ENCODE data around the gene AKAP7.
A peak's percentile ranks its signal among the peaks of the same experiment; 100 is the strongest.
"Not testable (repeated sequence)": the region's sequence is repeated elsewhere in the genome, so short reads cannot be mapped to it uniquely, and the experiment has no call there.

Gene AKAP7

GRCh38 chr6:131258010-131258652 lies 122.9 kb downstream of the AKAP7 start:
- peak; percentile 79 for DNase-seq

GRCh38 chr6:131258816-131259476 lies 123.7 kb downstream of the AKAP7 start:
- peak; percentile 97 for DNase-seq

GRCh38 chr6:131260960-131261359 lies 125.7 kb downstream of the AKAP7 start:
- not testable (repeated sequence) for DNase-seq

GRCh38 chr6:131262060-131262459 lies 126.8 kb downstream of the AKAP7 start:
- no peak for DNase-seq

DNA sequence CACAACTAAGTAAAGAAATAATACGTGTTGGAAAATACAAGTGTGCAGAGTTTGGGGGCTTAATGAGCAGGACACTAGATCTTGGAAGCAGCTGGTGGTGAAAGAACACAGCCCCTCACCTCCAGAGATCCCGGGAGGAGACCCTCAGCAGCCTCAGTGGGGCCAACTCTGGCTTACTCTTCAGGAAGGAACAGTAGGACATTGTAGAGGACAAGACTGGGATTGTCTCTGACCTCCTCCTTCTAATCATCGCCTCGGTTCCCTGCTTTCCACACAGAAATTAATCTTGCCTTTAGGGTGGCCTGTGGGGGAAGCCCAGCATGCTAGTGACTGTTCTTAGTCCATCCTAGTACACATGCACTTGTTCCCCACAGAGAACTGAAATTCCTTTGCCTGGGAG lies 130.7 kb downstream of the AKAP7 start:
- no peak for DNase-seq

DNA sequence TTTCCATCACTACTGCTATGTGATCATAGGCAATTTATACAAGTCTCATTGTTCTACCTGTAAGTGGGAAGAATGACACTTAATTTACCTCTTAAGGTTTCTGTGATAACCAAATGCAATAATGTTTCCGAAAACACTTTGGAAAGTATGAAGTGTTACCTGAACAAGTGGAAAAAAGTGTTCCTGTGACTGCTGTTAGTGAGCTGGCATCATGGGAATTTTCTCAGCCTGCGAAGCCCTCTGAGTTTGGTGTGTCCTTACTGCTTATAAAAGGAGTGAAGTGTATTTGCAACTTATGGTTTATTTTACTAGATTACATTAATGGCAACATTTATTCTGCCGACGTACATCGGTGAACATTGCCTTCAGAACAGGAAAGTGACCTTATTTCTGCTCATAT lies 133.0 kb downstream of the AKAP7 start:
- DNase-seq: no peak

DNA sequence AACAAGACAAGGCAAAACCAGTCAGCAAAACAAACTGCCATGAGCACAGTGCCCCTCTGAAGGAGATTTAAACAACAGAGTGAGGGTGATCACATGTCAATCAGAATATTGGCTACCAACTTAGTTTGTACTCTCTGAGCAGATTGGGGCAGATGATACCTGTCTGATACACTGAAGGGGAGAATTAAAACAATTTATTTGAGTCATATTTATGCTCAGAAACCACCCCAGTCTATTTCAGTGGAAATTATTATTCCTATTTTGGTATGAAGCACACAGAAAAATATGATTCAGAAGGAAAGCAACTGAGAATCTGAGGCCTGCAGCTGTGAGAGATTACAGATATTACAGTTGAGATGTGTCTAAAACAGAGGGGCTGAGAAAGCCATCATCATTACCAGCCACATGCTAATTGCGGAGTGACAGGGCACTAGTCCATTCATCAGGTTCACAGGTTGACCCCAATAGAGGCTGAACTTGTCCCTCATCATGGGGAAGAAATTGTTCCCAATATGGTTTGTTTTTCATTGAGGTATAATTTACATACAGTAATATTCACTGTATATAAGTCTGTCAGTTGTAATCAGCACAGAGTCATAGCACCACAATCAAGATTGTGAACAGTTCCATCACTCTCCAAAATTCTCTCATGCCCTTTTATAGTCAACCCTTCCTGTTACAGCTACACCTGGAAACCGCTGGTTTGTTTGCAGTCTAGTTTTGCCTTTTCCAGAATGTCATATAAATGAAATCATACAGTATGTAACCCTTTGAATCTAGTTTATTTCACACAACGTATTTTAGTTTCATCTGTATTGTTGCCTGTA lies 134.5 kb downstream of the AKAP7 start:
- DNase-seq: no peak

- no peak for DNase-seq
Measured at GRCh38 chr6:131270534-131270933, 135.3 kb downstream of the AKAP7 start.

DNA sequence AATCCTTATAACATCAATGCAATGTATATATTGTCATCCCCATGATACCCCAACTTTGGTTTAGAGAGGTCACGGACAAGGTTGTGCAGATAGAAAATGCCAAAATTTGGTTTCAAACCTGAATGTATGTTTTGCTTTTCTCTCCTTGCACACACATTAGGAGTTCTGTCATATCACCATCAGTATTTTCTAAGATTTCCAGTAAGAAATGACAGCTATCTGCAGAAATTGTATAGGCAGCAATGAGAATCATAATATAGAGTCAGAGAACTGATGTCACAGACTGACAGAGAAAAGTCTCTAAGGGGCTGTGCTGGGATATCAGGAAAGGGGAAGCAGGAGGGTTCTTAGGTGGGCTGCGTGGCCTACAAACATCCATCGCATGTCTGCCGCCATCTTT lies 140.0 kb downstream of the AKAP7 start:
- no peak for DNase-seq

DNA sequence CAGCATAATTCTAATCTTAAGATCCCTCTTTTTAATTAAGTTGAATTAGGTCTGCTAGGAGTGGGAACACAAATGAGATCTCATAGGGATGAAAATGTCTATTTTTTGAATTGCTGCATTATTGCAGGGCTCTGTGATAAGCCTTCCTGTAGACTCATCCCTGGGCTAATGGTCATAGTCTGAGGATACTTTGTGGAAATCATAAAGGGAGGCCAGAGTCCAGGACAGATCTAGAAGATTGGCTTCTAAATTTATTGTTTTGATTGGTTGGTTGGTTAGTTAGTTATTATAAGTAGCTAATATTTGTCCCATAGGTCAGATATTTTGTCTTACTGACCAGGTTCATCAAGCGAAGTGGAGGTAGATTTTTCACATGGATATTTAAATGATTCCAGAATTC lies 142.3 kb downstream of the AKAP7 start:
- no peak for DNase-seq

DNA sequence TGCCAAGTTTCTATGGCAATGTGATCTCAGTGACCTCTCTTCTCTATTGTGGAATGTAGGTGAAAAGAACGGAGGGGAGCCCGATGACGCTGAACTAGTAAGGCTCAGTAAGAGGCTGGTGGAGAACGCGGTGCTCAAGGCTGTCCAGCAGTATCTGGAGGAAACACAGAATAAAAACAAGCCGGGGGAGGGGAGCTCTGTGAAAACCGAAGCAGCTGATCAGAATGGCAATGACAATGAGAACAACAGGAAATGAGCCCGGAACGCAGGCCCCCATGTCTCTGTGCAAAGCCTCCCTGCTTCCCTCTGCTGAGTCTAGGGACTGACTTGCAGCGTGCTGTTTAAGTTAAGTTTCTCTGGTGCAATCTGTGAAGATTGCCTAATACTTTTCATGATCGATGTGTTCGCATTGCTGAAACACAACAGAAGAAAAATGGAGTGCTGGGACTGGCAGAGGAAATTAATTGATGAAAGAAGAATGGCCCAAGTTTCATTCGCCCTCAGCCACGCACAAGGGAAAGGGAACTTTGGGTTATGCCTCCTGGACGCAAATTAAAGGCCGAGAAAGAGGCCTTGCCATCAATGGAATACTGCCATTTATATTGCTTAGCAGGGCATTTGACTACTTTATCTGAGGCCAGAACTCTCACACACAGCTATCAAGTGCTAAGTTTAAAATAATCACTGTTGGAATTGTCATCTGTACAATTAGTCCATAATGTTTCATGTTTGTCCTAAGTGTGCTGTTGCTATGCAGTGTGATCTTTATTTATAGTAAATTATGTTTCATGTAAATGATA lies 146.4 kb downstream of the AKAP7 start:
- DNase-seq: no peak

- no peak for DNase-seq
Measured at GRCh38 chr6:131282365-131282764, 147.1 kb downstream of the AKAP7 start.

DNA sequence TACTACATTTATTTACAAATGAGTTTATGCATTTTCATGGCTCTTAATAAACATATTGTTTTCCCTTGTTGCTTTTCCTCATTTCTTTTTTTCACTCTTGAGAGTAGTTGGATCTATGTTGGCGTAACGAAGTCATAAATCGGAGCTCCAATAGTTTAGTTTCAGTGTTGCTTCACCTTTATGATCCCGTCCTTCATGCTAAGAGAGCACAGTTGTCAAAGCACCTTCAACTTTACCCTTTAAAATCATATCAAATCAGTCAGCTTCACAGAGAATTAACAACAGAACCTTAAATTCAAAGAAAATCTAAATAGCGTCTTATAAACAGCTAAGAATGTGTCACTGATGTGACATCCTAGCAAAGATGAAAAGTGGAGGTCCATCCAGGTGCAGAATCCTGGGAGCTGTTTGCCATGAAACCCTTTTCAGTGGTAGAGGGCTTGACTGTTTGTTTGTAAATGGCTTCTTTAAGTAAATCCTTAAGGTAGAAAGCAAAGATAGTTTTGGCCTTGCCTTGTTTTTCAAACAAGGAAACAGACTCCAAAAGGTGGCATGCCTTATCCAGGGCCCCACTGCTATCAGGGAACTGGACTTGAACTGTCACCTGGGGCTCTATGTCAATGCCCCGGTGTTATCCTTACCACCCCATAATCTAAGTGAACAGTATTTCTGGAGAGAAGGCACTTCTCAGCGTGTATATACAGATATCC lies 148.4 kb downstream of the AKAP7 start:
- no peak for DNase-seq

DNA sequence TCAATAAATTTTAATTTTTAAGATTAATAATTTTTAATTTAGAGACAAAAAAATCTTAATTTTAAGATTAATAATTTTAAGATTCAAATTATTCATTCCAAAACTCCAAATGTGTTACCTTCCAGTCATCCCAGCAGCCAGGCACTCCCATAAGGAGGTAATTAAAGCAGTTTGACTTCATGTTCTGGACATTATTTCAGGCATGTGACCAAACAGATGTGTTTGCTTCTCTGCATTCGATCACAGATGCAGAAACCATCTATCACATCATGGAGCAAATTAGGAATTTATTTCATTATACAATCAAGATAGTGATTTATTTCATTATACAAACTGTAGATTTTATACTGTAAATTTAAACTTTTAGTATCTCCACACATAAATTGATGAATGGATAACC lies 150.3 kb downstream of the AKAP7 start:
- DNase-seq: no peak

GRCh38 chr6:131286469-131287040 lies 151.3 kb downstream of the AKAP7 start:
- DNase-seq: no peak

DNA sequence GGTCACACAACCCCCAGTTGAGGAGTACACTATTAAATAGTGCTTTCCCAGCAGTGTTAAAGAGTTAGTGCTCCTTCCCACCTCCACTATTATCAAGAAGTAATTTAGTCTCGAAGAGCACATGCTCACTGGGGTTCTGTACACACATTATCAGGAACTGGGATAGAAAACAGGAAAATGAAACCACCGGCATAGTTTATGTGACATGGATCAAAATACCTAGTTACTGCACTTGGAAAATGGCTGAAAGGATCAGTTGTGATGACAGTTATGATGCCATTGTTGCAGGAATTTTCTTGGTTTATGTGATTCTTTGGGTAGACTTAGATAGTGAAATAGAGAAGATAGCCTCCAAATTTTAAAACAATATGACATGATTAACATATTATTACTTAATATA lies 152.9 kb downstream of the AKAP7 start:
- no peak for DNase-seq

GRCh38 chr6:131290955-131291354 lies 155.7 kb downstream of the AKAP7 start:
- no peak for DNase-seq

DNA sequence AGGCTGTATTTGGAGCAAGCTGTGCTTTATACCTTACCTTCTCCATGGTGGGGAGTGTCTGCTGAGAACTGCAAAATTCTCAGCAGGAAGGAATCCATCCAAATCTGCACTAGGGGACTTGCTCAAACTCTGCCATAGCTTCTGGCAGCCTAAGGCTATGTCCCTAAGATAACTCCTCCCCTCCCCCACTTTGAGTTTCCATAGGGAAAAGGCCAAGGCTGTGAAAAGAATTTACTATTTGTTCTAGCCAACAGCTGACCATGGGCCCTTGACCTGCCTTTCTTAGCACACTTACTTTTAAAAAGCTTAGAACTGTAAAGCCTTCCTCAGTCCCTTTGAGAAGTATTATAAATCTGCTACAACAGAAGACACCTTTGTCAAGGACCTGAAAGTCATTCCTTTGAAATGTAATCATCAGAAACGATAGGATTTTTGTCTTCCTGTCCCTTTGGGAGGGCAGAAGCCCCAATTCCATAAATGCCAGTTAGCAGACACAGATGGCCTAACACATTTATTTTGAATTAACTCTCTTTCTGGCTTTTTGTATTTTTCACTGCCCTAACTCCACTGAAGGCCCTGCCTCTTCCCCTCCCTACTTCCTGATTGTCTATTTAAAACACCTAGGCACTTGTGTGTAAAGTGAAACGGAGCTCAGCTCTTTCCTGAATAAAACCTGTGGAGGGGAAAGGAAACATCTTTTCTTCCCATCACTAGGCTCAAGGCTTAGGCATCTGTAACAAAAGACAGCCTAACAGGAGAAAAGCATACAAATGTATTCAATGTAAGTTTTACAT lies 157.1 kb downstream of the AKAP7 start:
- no peak for DNase-seq

DNA sequence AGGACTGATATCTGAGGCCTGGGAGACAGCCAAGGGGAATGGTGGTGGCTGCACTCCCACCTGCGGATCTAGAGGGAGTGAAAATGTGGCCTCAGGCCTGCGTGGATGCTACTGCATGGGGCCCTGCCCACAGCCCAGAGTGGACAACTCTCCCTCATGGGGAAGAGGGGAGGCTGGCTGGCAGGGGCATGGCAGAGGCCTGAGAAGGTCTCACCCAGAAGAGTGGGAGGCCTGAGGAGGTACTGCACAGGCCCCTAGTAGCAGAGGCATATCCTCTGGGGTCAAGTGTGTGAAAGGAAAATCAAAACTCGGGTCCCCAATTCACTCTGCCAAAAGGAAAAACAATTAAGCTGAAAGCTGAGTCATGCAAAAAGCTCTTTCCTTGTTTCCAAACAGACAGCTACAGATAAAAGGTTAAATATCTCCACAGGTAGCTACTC lies 158.2 kb downstream of the AKAP7 start:
- DNase-seq: no peak

DNA sequence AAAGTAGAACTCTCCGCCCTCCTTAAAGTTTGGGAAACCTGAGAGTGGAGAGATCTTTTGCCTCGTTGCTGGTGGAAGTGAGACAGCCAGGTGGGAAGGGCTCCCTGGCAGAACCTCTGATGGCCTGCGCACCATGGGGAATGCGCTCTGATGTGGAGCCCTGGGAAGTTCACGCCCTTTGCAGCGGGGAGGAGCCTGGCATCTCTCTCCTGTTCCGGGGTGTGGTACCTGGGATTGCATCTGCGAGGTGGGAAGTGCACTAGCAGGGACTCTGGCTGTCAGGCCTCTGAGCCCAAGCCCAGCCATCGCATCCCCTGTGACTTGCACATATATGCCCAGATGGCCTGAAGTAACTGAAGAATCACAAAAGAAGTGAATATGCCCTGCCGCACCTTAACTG lies 159.8 kb downstream of the AKAP7 start:
- DNase-seq: no peak

DNA sequence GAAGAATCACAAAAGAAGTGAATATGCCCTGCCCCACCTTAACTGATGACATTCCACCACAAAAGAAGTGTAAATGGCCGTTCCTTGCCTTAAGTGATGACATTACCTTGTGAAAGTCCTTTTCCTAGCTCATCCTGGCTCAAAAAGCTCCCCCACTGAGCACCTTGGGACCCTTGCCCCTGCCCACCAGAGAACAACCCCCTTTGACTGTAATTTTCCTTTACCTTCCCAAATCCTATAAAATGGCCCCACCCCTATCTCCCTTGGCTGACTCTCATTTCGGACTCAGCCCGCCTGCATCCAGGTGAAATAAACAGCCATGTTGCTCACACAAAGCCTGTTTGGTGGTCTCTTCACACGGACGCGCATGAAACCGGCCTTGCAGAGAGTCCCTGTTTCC lies 165.6 kb downstream of the AKAP7 start:
- DNase-seq: not testable (repeated sequence)

Measured in kidney glomerular epithelial cell (primary cell).